HEK293 (cell line): Measurements from ENCODE around the gene OBP2A.

ENCODE experiments used
- CTCF ChIA-PET: fragments of 350-600 bp; formaldehyde crosslinking; extraction: SDS; loops from one replicate; lab custom pipeline; 2021; ENCODE audit warnings: antibody characterized with exemption; lab: Yijun Ruan, JAX
- POLR2A ChIA-PET: fragments of 300-600 bp; formaldehyde crosslinking; extraction: SDS; loops from one replicate; lab custom pipeline; 2020; ENCODE audit warnings: antibody characterized with exemption, inconsistent platforms; lab: Yijun Ruan, JAX
- H3K27ac ChIP-seq: fragments of 200-500 bp; sonication (Bioruptor generic); 2 replicates; pipeline ENCODE4 v1.5.1; 2014; ENCODE audit warnings: low read depth, low read length, control low read depth, inconsistent platforms; ENCODE audit errors: extremely low read depth
- H3K36me3 ChIP-seq, 2 experiments: fragments of 200-500 bp in 1 of 2; sonication (Bioruptor generic) in 1 of 2; 1 replicate in 1 of 2; 2 replicates in 1 of 2; pipeline ENCODE4 v1.5.1; 2014 to 2017; ENCODE audit warnings: inconsistent platforms in 2 of 2, low read length in 2 of 2; ENCODE audit not compliant: control insufficient read depth in 2 of 2, insufficient read depth in 1 of 2
- H3K4me1 ChIP-seq: fragments of 200-500 bp; sonication (Bioruptor generic); 2 replicates; pipeline ENCODE4 v1.5.1; 2014; ENCODE audit warnings: mild to moderate bottlenecking, low read length, inconsistent platforms; ENCODE audit not compliant: control insufficient read depth, insufficient read depth
- H3K4me3 ChIP-seq: 2 replicates; pipeline ENCODE4 v1.5.1; 2011; ENCODE audit warnings: low read depth, mild to moderate bottlenecking, control low read depth, low read length, moderate library complexity
- H3K9me3 ChIP-seq: fragments of 200-500 bp; sonication (Bioruptor generic); 2 replicates; pipeline ENCODE4 v1.5.1; 2014; ENCODE audit warnings: low read depth, low read length, inconsistent platforms; ENCODE audit not compliant: control insufficient read depth, insufficient read depth
- GLI4 ChIP-seq: fragments of 450-650 bp; formaldehyde crosslinking; IDR thresholded peaks from 2 replicates; pipeline ENCODE4 v1.5.1; 2016; ENCODE audit warnings: missing biosample characterization, missing genetic modification characterization
- GLIS1 ChIP-seq: fragments of 450-650 bp; formaldehyde crosslinking; IDR thresholded peaks from 2 replicates; pipeline ENCODE4 v1.5.1; 2016; ENCODE audit warnings: missing biosample characterization, missing genetic modification characterization
- KLF8 ChIP-seq: fragments of 450-650 bp; formaldehyde crosslinking; IDR thresholded peaks from 2 replicates; pipeline ENCODE4 v1.5.1; 2016; ENCODE audit warnings: missing biosample characterization, missing genetic modification characterization
- MEIS1 ChIP-seq: sonication (generic); formaldehyde crosslinking; IDR thresholded peaks from 2 replicates; pipeline ENCODE4 v1.8.1; 2022; ENCODE audit warnings: missing genetic modification reagents, mild to moderate bottlenecking, borderline replicate concordance
- RBAK ChIP-seq: fragments of 450-650 bp; formaldehyde crosslinking; IDR thresholded peaks from 2 replicates; pipeline ENCODE4 v1.5.1; 2016; ENCODE audit warnings: missing biosample characterization, missing genetic modification characterization
- SALL2 ChIP-seq: fragments of 450-650 bp; formaldehyde crosslinking; IDR thresholded peaks from 2 replicates; pipeline ENCODE4 v1.5.0; 2017; ENCODE audit warnings: missing biosample characterization, mild to moderate bottlenecking, missing genetic modification characterization, borderline replicate concordance
- TCF7L2 ChIP-seq: IDR thresholded peaks from 2 replicates; pipeline ENCODE4 v1.6.1; 2011; ENCODE audit warnings: low read depth, mild to moderate bottlenecking, inconsistent platforms, low read length, moderate library complexity, borderline replicate concordance
- ZFP69B ChIP-seq: fragments of 450-650 bp; formaldehyde crosslinking; IDR thresholded peaks from 2 replicates; pipeline ENCODE4 v1.5.1; 2016; ENCODE audit warnings: missing biosample characterization, missing genetic modification characterization
- ZNF133 ChIP-seq: fragments of 450-650 bp; formaldehyde crosslinking; IDR thresholded peaks from 2 replicates; pipeline ENCODE4 v1.5.1; 2016; ENCODE audit warnings: missing biosample characterization, missing genetic modification characterization
- ZNF140 ChIP-seq: fragments of 450-650 bp; formaldehyde crosslinking; IDR thresholded peaks from 2 replicates; pipeline ENCODE4 v1.5.1; 2016; ENCODE audit warnings: missing biosample characterization, missing genetic modification characterization
- ZNF148 ChIP-seq: fragments of 450-650 bp; formaldehyde crosslinking; IDR thresholded peaks from 2 replicates; pipeline ENCODE4 v1.5.0; 2017; ENCODE audit warnings: missing biosample characterization, missing genetic modification characterization, borderline replicate concordance
- ZNF169 ChIP-seq: fragments of 450-650 bp; formaldehyde crosslinking; IDR thresholded peaks from 2 replicates; pipeline ENCODE4 v1.5.1; 2016; ENCODE audit warnings: missing biosample characterization, missing genetic modification characterization
- ZNF221 ChIP-seq: fragments of 450-650 bp; formaldehyde crosslinking; IDR thresholded peaks from 2 replicates; pipeline ENCODE4 v1.5.1; 2017; ENCODE audit warnings: missing biosample characterization, missing genetic modification characterization, borderline replicate concordance
- ZNF223 ChIP-seq: fragments of 450-650 bp; formaldehyde crosslinking; IDR thresholded peaks from 2 replicates; pipeline ENCODE4 v1.5.1; 2016; ENCODE audit warnings: missing biosample characterization, missing genetic modification characterization
- ZNF354C ChIP-seq: fragments of 450-650 bp; formaldehyde crosslinking; IDR thresholded peaks from 2 replicates; pipeline ENCODE4 v1.5.1; 2016; ENCODE audit warnings: missing biosample characterization, missing genetic modification characterization, low read depth, borderline replicate concordance
- ZNF391 ChIP-seq: fragments of 450-650 bp; formaldehyde crosslinking; IDR thresholded peaks from 2 replicates; pipeline ENCODE4 v1.5.1; 2016; ENCODE audit warnings: low read depth, missing biosample characterization, missing genetic modification characterization, borderline replicate concordance
- ZNF398 ChIP-seq: fragments of 450-650 bp; formaldehyde crosslinking; IDR thresholded peaks from 2 replicates; pipeline ENCODE4 v1.5.1; 2017; ENCODE audit warnings: missing biosample characterization, missing genetic modification characterization
- ZNF488 ChIP-seq: fragments of 450-650 bp; formaldehyde crosslinking; IDR thresholded peaks from 2 replicates; pipeline ENCODE4 v1.5.1; 2016; ENCODE audit warnings: missing biosample characterization, missing genetic modification characterization
- ZNF549 ChIP-seq: fragments of 450-650 bp; IDR thresholded peaks from 2 replicates; pipeline ENCODE4 v1.5.1; 2018; ENCODE audit warnings: missing biosample characterization, missing genetic modification characterization, mild to moderate bottlenecking, inconsistent platforms, moderate library complexity
- ZNF560 ChIP-seq: fragments of 450-650 bp; formaldehyde crosslinking; IDR thresholded peaks from 2 replicates; pipeline ENCODE4 v1.5.1; 2017; ENCODE audit warnings: missing biosample characterization, missing genetic modification characterization, borderline replicate concordance
- ZNF626 ChIP-seq: fragments of 450-650 bp; sonication (Bioruptor Pico); formaldehyde crosslinking; IDR thresholded peaks from 2 replicates; pipeline ENCODE4 v1.5.1; 2018; ENCODE audit warnings: missing biosample characterization, missing genetic modification characterization, inconsistent platforms
- ZNF639 ChIP-seq: fragments of 450-650 bp; formaldehyde crosslinking; IDR thresholded peaks from 2 replicates; pipeline ENCODE4 v1.5.1; 2016; ENCODE audit warnings: missing biosample characterization, missing genetic modification characterization
- ZNF664 ChIP-seq: fragments of 450-650 bp; formaldehyde crosslinking; IDR thresholded peaks from 2 replicates; pipeline ENCODE4 v1.5.1; 2016; ENCODE audit warnings: missing biosample characterization, missing genetic modification characterization
- ZNF837 ChIP-seq: fragments of 450-650 bp; formaldehyde crosslinking; IDR thresholded peaks from 2 replicates; pipeline ENCODE4 v1.5.1; 2016; ENCODE audit warnings: missing biosample characterization, missing genetic modification characterization

Gene OBP2A

GRCh38 chr9:135574943-135575342, 29.0 kb downstream of the OBP2A start:
- POLR2A ChIA-PET: no interaction called here
- TF ChIP-seq ZNF221 (tag by site-specific recombination) (no peak), ZNF391 (tag by site-specific recombination) (no peak), ZNF837 (tag by site-specific recombination) (no peak), ZNF354C (no peak)

GRCh38 chr9:135575995-135576631, 30.2 kb downstream of the OBP2A start:
- POLR2A ChIA-PET: no interaction called here
- no peak for TF ChIP-seq ZNF398
- TF ChIP-seq ZNF560: no peak
- TF ChIP-seq ZNF639: no peak
- TF ChIP-seq ZNF664 (tag by site-specific recombination): no peak
- TF ChIP-seq RBAK: no peak
- TF ChIP-seq TCF7L2: no peak
- no peak for TF ChIP-seq ZNF133 (tag by site-specific recombination)
- no peak for TF ChIP-seq SALL2 (tag by site-specific recombination)
- TF ChIP-seq ZFP69B (tag by site-specific recombination): no peak
- TF ChIP-seq ZNF626 (tag by site-specific recombination): no peak
- no peak for TF ChIP-seq KLF8 (tag by site-specific recombination)
- TF ChIP-seq MEIS1: no peak
- no peak for TF ChIP-seq GLIS1 (tag by site-specific recombination)
- no peak for TF ChIP-seq ZNF169 (tag by site-specific recombination)
- TF ChIP-seq ZNF148: no peak
- no peak for TF ChIP-seq ZNF488 (tag by site-specific recombination)
- no peak for TF ChIP-seq GLI4 (tag by site-specific recombination)
- no peak for TF ChIP-seq ZNF140 (tag by site-specific recombination)
- TF ChIP-seq ZNF223: no peak
- no peak for TF ChIP-seq ZNF549

More at GRCh38 chr9:135574943-135575342, 29.0 kb downstream of the OBP2A start:
- Histone ChIP-seq H3K4me1 (no peaks in the 10 kb centered on the region), H3K36me3 (no peaks in the 10 kb centered on the region), H3K4me3 (no peak overlapping the region), H3K27ac (no peak overlapping the region), H3K9me3 (no peaks in the 10 kb centered on the region)
- CTCF ChIA-PET: no interaction called here

More at GRCh38 chr9:135575995-135576631, 30.2 kb downstream of the OBP2A start:
- H3K27ac ChIP-seq: no peak overlapping the region
- CTCF ChIA-PET: interaction anchor here (0.9 kb wide), 1 partner anchor 23 kb away, joined by 3 read pairs; no protein-coding TSS in a partner anchor
- H3K4me3 ChIP-seq: no peak overlapping the region
- no peaks in the 10 kb centered on the region for H3K36me3 ChIP-seq
- no peaks in the 10 kb centered on the region for H3K9me3 ChIP-seq
- no peaks in the 10 kb centered on the region for H3K4me1 ChIP-seq
